GM23248 (cell line): Measurements from ENCODE around the gene SPTLC2.

Source experiments
- EZH2 ChIP-seq: fragments of 200-600 bp; sonication (generic); IDR thresholded peaks from 2 replicates; pipeline ENCODE4 v1.6.1; 2018; ENCODE audit warnings: antibody characterized with exemption, mild to moderate bottlenecking; ENCODE audit not compliant: insufficient read depth, poor library complexity, severe bottlenecking
- EZH2phosphoT487 ChIP-seq: fragments of 200-600 bp; sonication (generic); IDR thresholded peaks from 2 replicates; pipeline ENCODE4 v1.6.1; 2018; ENCODE audit warnings: antibody characterized with exemption, moderate library complexity, mild to moderate bottlenecking, low read depth; ENCODE audit not compliant: insufficient read depth

DNA sequence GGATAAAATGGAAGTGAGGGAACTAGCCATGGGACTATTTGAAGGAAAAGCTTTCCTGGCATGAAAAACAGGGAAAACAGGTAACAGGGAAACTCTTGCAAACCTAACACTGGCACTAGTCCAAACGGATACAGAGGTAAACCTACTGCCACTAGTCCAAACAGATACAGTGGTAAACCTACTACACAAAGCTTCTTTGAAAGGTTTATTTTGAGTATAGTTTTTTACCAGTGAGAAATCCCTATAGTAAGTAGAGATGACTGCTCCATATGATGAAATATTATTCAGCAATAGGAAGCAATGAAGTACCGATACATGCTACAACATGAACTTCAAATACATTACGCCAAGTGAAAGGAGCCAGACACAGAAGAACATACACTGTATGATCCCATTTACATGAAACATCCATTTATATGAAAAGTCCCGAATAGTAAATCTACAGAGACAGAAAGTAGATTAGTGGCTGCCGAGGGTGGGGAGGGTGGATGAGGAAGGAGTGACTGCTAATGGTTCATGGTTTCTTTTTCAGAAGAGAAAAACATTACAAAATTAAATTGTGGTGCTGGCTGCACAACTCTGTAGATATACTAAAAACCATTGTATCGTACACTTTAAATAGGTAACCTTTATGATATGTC, 25.5 kb downstream of the SPTLC2 start:
- no peak for TF ChIP-seq EZH2phosphoT487
- TF ChIP-seq EZH2, result no peak
